ENCODE results near the gene ZBTB20. TPM values are rescaled to one million over a fixed set of nuclear protein-coding genes. Genes with fewer than 3 reads are reported as not detected.

ZBTB20 gene
- total RNA-seq, 1 donor from 2014 or later: 30.4 TPM

- Mint-ChIP-seq H3K4me3 (peak overlapping the region; percentile 33), H3K27ac (peak overlapping the region; percentile 70), H3K36me3 (no peaks in the 10 kb centered on the region), H3K9me3 (no peaks in the 10 kb centered on the region), H3K27me3 (ENCODE audit: low read depth) (no peaks in the 10 kb centered on the region), H3K4me1 (peaks cover 14% of the 10 kb centered on the region)
- TF ChIP-seq, protein P1, sequence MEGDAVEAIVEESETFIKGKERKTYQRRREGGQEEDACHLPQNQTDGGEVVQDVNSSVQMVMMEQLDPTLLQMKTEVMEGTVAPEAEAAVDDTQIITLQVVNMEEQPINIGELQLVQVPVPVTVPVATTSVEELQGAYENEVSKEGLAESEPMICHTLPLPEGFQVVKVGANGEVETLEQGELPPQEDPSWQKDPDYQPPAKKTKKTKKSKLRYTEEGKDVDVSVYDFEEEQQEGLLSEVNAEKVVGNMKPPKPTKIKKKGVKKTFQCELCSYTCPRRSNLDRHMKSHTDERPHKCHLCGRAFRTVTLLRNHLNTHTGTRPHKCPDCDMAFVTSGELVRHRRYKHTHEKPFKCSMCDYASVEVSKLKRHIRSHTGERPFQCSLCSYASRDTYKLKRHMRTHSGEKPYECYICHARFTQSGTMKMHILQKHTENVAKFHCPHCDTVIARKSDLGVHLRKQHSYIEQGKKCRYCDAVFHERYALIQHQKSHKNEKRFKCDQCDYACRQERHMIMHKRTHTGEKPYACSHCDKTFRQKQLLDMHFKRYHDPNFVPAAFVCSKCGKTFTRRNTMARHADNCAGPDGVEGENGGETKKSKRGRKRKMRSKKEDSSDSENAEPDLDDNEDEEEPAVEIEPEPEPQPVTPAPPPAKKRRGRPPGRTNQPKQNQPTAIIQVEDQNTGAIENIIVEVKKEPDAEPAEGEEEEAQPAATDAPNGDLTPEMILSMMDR (IDR thresholded peaks at IDR 0.05; ENCODE audit: unreplicated experiment): no peak
- no peak for DNase-seq (ENCODE audit: low spot score in 2 of 2, unreplicated experiment in 2 of 2)
These were observed 522.4 kb downstream of the ZBTB20 start for GRCh38 chr3:114624571-114625181.

DNA sequence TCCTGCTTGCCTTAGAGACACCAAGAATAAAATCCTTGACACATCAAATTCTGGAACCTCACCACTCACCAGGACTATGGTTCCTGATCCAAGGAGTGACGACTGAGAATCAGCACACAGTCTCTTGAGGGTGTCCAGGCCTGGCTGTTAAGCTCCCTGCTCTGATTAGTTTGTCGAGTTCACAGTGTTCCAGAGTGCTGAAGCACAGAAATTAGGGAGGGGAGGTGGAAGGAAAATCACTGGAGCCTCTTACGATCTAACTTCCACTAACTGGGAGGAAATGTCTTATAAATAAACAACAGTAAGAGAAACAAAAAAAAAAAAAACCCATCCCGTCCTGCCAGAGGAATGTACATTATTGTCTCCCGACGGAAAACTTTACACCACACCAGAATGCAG lies 523.0 kb downstream of the ZBTB20 start:
- no peaks in the 10 kb centered on the region for H3K9me3 Mint-ChIP-seq
- no peak for DNase-seq (ENCODE audit: low spot score in 2 of 2, unreplicated experiment in 2 of 2)
- TF ChIP-seq, protein P1 (IDR thresholded peaks at IDR 0.05; ENCODE audit: unreplicated experiment): no peak

DNA sequence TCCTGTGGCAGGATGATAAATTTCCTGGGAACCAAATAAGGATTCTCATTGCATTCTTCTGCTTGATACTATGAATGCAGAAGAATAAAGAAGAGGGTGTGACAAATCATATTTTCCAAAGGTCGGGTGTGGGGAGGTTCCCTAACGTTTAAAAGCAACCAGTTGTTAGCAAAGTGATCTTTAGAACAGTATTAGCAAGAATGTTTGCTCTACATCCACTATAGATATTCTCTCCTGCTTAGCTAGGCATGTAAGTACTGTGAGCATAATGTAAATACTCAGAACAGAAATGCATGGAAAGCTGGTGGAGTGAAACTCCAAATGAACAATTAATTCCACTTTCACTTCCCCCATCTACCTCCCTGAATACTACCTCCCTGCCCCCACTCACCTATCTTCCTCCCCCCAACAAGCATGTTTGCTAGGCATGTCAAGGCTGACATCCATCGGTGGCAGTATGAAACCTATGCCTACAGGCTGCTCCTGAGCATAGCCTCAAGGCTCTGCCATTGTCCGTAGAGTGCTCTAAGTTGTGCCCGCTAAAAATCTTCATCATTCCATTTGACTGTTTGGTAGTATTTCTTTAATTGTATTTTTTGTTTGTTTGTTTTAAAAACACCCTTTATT lies 523.6 kb downstream of the ZBTB20 start:
- DNase-seq (ENCODE audit: low spot score in 2 of 2, unreplicated experiment in 2 of 2): no peak
- Mint-ChIP-seq H3K4me1 (peaks cover 14% of the 10 kb centered on the region), H3K27ac (peak overlapping the region; percentile 70), H3K27me3 (ENCODE audit: low read depth) (no peaks in the 10 kb centered on the region), H3K4me3 (no peak overlapping the region), H3K36me3 (no peaks in the 10 kb centered on the region), H3K9me3 (no peaks in the 10 kb centered on the region)
- TF ChIP-seq, protein P1 (IDR thresholded peaks at IDR 0.05; ENCODE audit: unreplicated experiment): no peak

More for the DNA sequence above, 523.0 kb downstream of the ZBTB20 start:
- Mint-ChIP-seq H3K27ac (peak overlapping the region; percentile 70), H3K4me3 (peak overlapping the region; percentile 33), H3K36me3 (no peaks in the 10 kb centered on the region), H3K27me3 (ENCODE audit: low read depth) (no peaks in the 10 kb centered on the region), H3K4me1 (peaks cover 14% of the 10 kb centered on the region)

- Mint-ChIP-seq H3K4me3 (no peak overlapping the region), H3K36me3 (no peaks in the 10 kb centered on the region), H3K27ac (no peak overlapping the region), H3K27me3 (ENCODE audit: low read depth) (no peaks in the 10 kb centered on the region), H3K9me3 (no peaks in the 10 kb centered on the region), H3K4me1 (peaks cover 14% of the 10 kb centered on the region)
- no peak for DNase-seq (ENCODE audit: low spot score in 2 of 2, unreplicated experiment in 2 of 2)
- TF ChIP-seq, protein P1 (IDR thresholded peaks at IDR 0.05; ENCODE audit: unreplicated experiment): no peak
These were observed 525.1 kb downstream of the ZBTB20 start for GRCh38 chr3:114622001-114622400.

DNA sequence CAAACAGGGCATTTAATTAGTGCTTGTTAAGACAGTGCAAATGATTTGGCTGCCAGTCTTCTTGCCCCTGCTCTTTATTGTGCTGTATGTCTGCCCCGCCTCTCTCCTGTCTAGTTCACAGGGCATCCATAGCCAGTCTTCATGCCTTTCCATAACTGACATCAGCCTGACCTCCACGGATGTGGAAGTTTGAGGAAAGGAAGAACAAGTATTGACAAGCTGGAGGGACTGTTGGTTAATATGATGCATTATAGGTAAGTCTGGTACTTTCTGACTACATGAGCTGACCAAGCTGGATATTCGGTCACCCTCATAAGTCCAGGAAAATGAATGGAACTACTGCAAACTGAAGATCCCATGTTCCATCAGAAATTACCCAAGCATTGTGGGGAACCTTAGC lies 527.3 kb downstream of the ZBTB20 start:
- DNase-seq (ENCODE audit: low spot score in 2 of 2, unreplicated experiment in 2 of 2): no peak
- H3K9me3 Mint-ChIP-seq: no peaks in the 10 kb centered on the region
- peaks cover 11% of the 10 kb centered on the region for H3K4me1 Mint-ChIP-seq
- TF ChIP-seq, protein P1 (IDR thresholded peaks at IDR 0.05; ENCODE audit: unreplicated experiment): no peak
- H3K36me3 Mint-ChIP-seq: no peaks in the 10 kb centered on the region
- H3K27ac Mint-ChIP-seq: no peak overlapping the region
- H3K4me3 Mint-ChIP-seq: no peak overlapping the region
- no peaks in the 10 kb centered on the region for H3K27me3 Mint-ChIP-seq (ENCODE audit: low read depth)

All from mesothelial cell of epicardium (in vitro differentiated cells).